GM12878 (cell line): Measurements from ENCODE around the gene MXRA7. TPM values are rescaled to one million over a fixed set of nuclear protein-coding genes. Genes with fewer than 3 reads are reported as not detected.

ENCODE experiments used
- BCL11A ChIP-seq: IDR thresholded peaks from 2 replicates; pipeline ENCODE4 v1.6.1; 2011; ENCODE audit warnings: low read depth, low read length
- HCFC1 ChIP-seq: fragments of 150-350 bp; IDR thresholded peaks from 2 replicates; pipeline ENCODE4 v1.6.1; 2014; ENCODE audit warnings: low read length
- HDAC6 ChIP-seq: fragments of 200-600 bp; sonication (generic); IDR thresholded peaks from one replicate; pipeline ENCODE4 v1.8.0; 2017; ENCODE audit warnings: antibody characterized with exemption; ENCODE audit not compliant: unreplicated experiment
- MAX ChIP-seq: IDR thresholded peaks from 2 replicates; pipeline ENCODE4 v1.6.1; 2012; ENCODE audit warnings: low read depth, low read length, improper control_type of control experiment
- MLLT1 ChIP-seq: fragments of 450-650 bp; IDR thresholded peaks from 2 replicates; pipeline ENCODE4 v1.6.1; 2016; ENCODE audit warnings: mild to moderate bottlenecking
- NFIC ChIP-seq: IDR thresholded peaks from 2 replicates; pipeline ENCODE4 v1.6.1; 2012; ENCODE audit warnings: low read depth, mild to moderate bottlenecking, inconsistent platforms, low read length, moderate library complexity
- PRDM15 ChIP-seq: fragments of 450-650 bp; formaldehyde crosslinking; IDR thresholded peaks from 2 replicates; pipeline ENCODE4 v1.4.0; 2020; ENCODE audit warnings: mild to moderate bottlenecking, moderate library complexity
- RBBP5 ChIP-seq: fragments of 200-600 bp; sonication (generic); conservative IDR thresholded peaks from 2 replicates; pipeline ENCODE4 v1.6.1; 2016
- SP1 ChIP-seq: IDR thresholded peaks from one replicate; pipeline ENCODE4 v1.6.1; 2011; ENCODE audit warnings: low read depth, low read length
- ZBTB11 ChIP-seq: fragments of 450-650 bp; formaldehyde crosslinking; IDR thresholded peaks from 2 replicates; pipeline ENCODE4 v1.5.0; 2022; ENCODE audit warnings: mild to moderate bottlenecking, missing genetic modification characterization
- polyA plus RNA-seq, 11 experiments: library from polyadenylated mRNA; depleted of rRNA in 4 of 11; unstranded in 6 of 11; stranded (reverse) in 5 of 11; fragments of >200 nt; fragmentation: Nextera tagmentation in 4 of 11; fragmentation: Illumina TruSeq in 1 of 11; extraction: Ambion mirVana in 4 of 11; extraction: Trizol in 1 of 11; gene quantifications; 1 replicate in 1 of 11; 2 replicates in 10 of 11; pipeline versions ENCODE4 v1.2.1 to v1.2.3, GENCODE V29; 2011 to 2016; ENCODE audit warnings: inconsistent platforms in 2 of 11, missing spikeins in 2 of 11, low read depth in 1 of 11
- total RNA-seq, 4 experiments: library from RNA; depleted of rRNA in 3 of 4; stranded (reverse); fragments of >200 nt in 3 of 4; fragmentation: Illumina TruSeq in 1 of 4; extraction: Trizol in 1 of 4; gene quantifications; 2 replicates each; pipeline versions ENCODE4 v1.2.1 to v1.2.3, GENCODE V29; 2013 to 2021

MXRA7 gene
- total and polyA plus RNA-seq, 10 of the 15 experiments (the other 5 are each of a cell fraction or from before 2014, with no cell fraction given): 0.03 to 2.0 (median 0.33) TPM

GRCh38 chr17:76727745-76728456 lies 17.1 kb upstream of the MXRA7 start (continued):
- TF ChIP-seq PRDM15: no peak
- no peak for TF ChIP-seq BCL11A
- TF ChIP-seq ZBTB11 (CRISPR knock-in tag): no peak
- TF ChIP-seq HDAC6: no peak
- TF ChIP-seq RBBP5: no peak
- TF ChIP-seq HCFC1: no peak
- no peak for TF ChIP-seq SP1
- peak; percentile 88 for TF ChIP-seq MLLT1
- TF ChIP-seq MAX: 0 out of 2 replicates have a peak, but pooled peaks have one; percentile 21
- no peak for TF ChIP-seq NFIC
